WTC11 (cell line): ENCODE data around the gene SETD2. TPM values are rescaled to one million over a fixed set of nuclear protein-coding genes. Genes with fewer than 3 reads are reported as not detected.
"Not testable (repeated sequence)": the region's sequence is repeated elsewhere in the genome, so short reads cannot be mapped to it uniquely, and the experiment has no call there.

Experiments
- ATAC-seq: fragments of 200-7000 bp; cut with Tn5 transposase; 2 replicates; pipeline ENCODE4 v1.10.0; 2021; ENCODE audit warnings: mild to moderate bottlenecking, moderate library complexity
- CTCF ChIA-PET: fragments of 300-600 bp; sonication (Branson Sonifier 250); formaldehyde crosslinking; loops from one replicate; lab custom pipeline; 2021; ENCODE audit warnings: antibody characterized with exemption; lab: Charles Lee
- POLR2A ChIA-PET: fragments of 350-600 bp; sonication (Branson Sonifier 250); formaldehyde crosslinking; loops from one replicate; lab custom pipeline; 2021; ENCODE audit warnings: antibody characterized with exemption; lab: Charles Lee
- DNase-seq: peaks from one replicate; pipeline ENCODE4 v3.0.0; 2021; ENCODE audit warnings: low spot score
- H3K27ac Mint-ChIP-seq: 2 replicates; pipeline ENCODE4 v1.8.0; 2021; ENCODE audit warnings: mixed read lengths
- H3K27me3 Mint-ChIP-seq: 2 replicates; pipeline ENCODE4 v1.8.0; 2021; ENCODE audit warnings: low read depth, mild to moderate bottlenecking, moderate library complexity, mixed read lengths
- H3K36me3 Mint-ChIP-seq: 2 replicates; pipeline ENCODE4 v1.8.0; 2021; ENCODE audit warnings: mixed read lengths
- H3K4me1 Mint-ChIP-seq: 2 replicates; pipeline ENCODE4 v1.8.0; 2022; ENCODE audit warnings: mixed read lengths
- H3K4me3 Mint-ChIP-seq: 2 replicates; pipeline ENCODE4 v1.8.0; 2021; ENCODE audit warnings: mild to moderate bottlenecking, moderate library complexity, mixed read lengths
- H3K9me3 Mint-ChIP-seq: 2 replicates; pipeline ENCODE4 v1.8.0; 2021; ENCODE audit warnings: mixed read lengths
- ATF3 ChIP-seq: sonication (generic); formaldehyde crosslinking; conservative IDR thresholded peaks from 2 replicates; pipeline ENCODE4 v1.8.1; 2022; ENCODE audit warnings: mild to moderate bottlenecking, missing genetic modification reagents
- CREB1 ChIP-seq: sonication (generic); formaldehyde crosslinking; IDR thresholded peaks from 2 replicates; pipeline ENCODE4 v1.8.0; 2023; ENCODE audit warnings: mild to moderate bottlenecking, missing genetic modification reagents
- E2F4 ChIP-seq: sonication (generic); formaldehyde crosslinking; IDR thresholded peaks from 2 replicates; pipeline ENCODE4 v1.8.1; 2022; ENCODE audit warnings: low read depth, mild to moderate bottlenecking, moderate library complexity, missing genetic modification reagents, borderline replicate concordance
- ELF4 ChIP-seq: sonication (generic); formaldehyde crosslinking; IDR thresholded peaks from 2 replicates; pipeline ENCODE4 v1.8.1; 2022; ENCODE audit warnings: low read depth, mild to moderate bottlenecking, moderate library complexity, missing genetic modification reagents
- FOXP1 ChIP-seq: sonication (generic); formaldehyde crosslinking; IDR thresholded peaks from 2 replicates; pipeline ENCODE4 v1.8.0; 2022; ENCODE audit warnings: missing genetic modification reagents, mild to moderate bottlenecking, moderate library complexity, borderline replicate concordance
- IRF1 ChIP-seq: sonication (generic); formaldehyde crosslinking; IDR thresholded peaks from 2 replicates; pipeline ENCODE4 v1.8.0; 2023; ENCODE audit warnings: missing genetic modification reagents
- IRF2 ChIP-seq: sonication (generic); formaldehyde crosslinking; IDR thresholded peaks from 2 replicates; pipeline ENCODE4 v1.8.0; 2022; ENCODE audit warnings: low read depth, missing genetic modification reagents, borderline replicate concordance
- JUN ChIP-seq: sonication (generic); formaldehyde crosslinking; IDR thresholded peaks from 2 replicates; pipeline ENCODE4 v1.8.0; 2023; ENCODE audit warnings: mild to moderate bottlenecking, missing genetic modification reagents
- RELA ChIP-seq: sonication (generic); formaldehyde crosslinking; IDR thresholded peaks from 2 replicates; pipeline ENCODE4 v1.8.1; 2022; ENCODE audit warnings: missing genetic modification reagents, mild to moderate bottlenecking, borderline replicate concordance
- SMAD3 ChIP-seq: sonication (generic); formaldehyde crosslinking; IDR thresholded peaks from 2 replicates; pipeline ENCODE4 v1.8.0; 2022; ENCODE audit warnings: missing genetic modification reagents, mild to moderate bottlenecking, borderline replicate concordance
- STAT6 ChIP-seq: sonication (generic); formaldehyde crosslinking; conservative IDR thresholded peaks from 2 replicates; pipeline ENCODE4 v1.8.1; 2023; ENCODE audit warnings: mild to moderate bottlenecking, low read depth, missing genetic modification reagents, moderate library complexity
- TEAD1 ChIP-seq: sonication (generic); formaldehyde crosslinking; IDR thresholded peaks from 2 replicates; pipeline ENCODE4 v1.8.0; 2022; ENCODE audit warnings: mild to moderate bottlenecking, missing genetic modification reagents
- ZNF263 ChIP-seq: sonication (generic); formaldehyde crosslinking; IDR thresholded peaks from 2 replicates; pipeline ENCODE4 v1.8.1; 2022; ENCODE audit warnings: low read depth, mild to moderate bottlenecking, moderate library complexity, missing genetic modification reagents
- ZNF425 ChIP-seq: fragments of 250-450 bp; sonication (Bioruptor Pico); conservative IDR thresholded peaks from 2 replicates; pipeline ENCODE4 v1.9.0; 2021; ENCODE audit warnings: mild to moderate bottlenecking
- ZNF512 ChIP-seq: sonication (generic); formaldehyde crosslinking; IDR thresholded peaks from 2 replicates; pipeline ENCODE4 v1.8.1; 2022; ENCODE audit warnings: missing genetic modification reagents, borderline replicate concordance
- total RNA-seq: library from RNA; stranded (reverse); gene quantifications from 3 replicates; pipeline ENCODE4 v1.2.3, GENCODE V29; 2021

SETD2 gene
- total RNA-seq, 1 experiment from 2014 or later = 39.8 TPM

GRCh38 chr3:47140973-47141461 lies 22.9 kb downstream of the SETD2 start:
- not testable (repeated sequence) for DNase-seq, ATAC-seq, H3K27ac Mint-ChIP-seq, H3K27me3 Mint-ChIP-seq, H3K36me3 Mint-ChIP-seq, H3K9me3 Mint-ChIP-seq, H3K4me3 Mint-ChIP-seq
- ChIA-PET POLR2A (interaction anchor here (1.3 kb wide), 1 partner anchor 23 kb away, joined by 3 read pairs; the partner anchor contains the start of gene SETD2), CTCF (interaction anchor here (1.5 kb wide), 1 partner anchor 138 kb away, joined by 3 read pairs; no protein-coding TSS in a partner anchor)
- H3K4me1 Mint-ChIP-seq = peaks cover 21% of the 10 kb centered on the region

GRCh38 chr3:47140553-47140952 lies 23.4 kb downstream of the SETD2 start:
- ATAC-seq, H3K27me3 Mint-ChIP-seq, DNase-seq, H3K36me3 Mint-ChIP-seq, H3K9me3 Mint-ChIP-seq, H3K27ac Mint-ChIP-seq, H3K4me3 Mint-ChIP-seq: not testable (repeated sequence)
- POLR2A ChIA-PET = interaction anchor here (1.3 kb wide), 1 partner anchor 23 kb away, joined by 3 read pairs; the partner anchor contains the start of gene SETD2
- H3K4me1 Mint-ChIP-seq = peaks cover 25% of the 10 kb centered on the region
- CTCF ChIA-PET = interaction anchor here (1.5 kb wide), 1 partner anchor 138 kb away, joined by 3 read pairs; no protein-coding TSS in a partner anchor

GRCh38 chr3:47134311-47134710 lies 29.6 kb downstream of the SETD2 start:
- H3K9me3 Mint-ChIP-seq = no peaks in the 10 kb centered on the region
- no peaks in the 10 kb centered on the region for H3K36me3 Mint-ChIP-seq
- H3K4me3 Mint-ChIP-seq = no peak overlapping the region
- TF ChIP-seq ATF3 (CRISPR knock-in tag) (no peak), E2F4 (CRISPR knock-in tag) (no peak), STAT6 (CRISPR knock-in tag) (no peak), IRF1 (no peak), SMAD3 (CRISPR knock-in tag) (no peak), FOXP1 (CRISPR knock-in tag) (no peak), ZNF512 (CRISPR knock-in tag) (no peak), JUN (CRISPR knock-in tag) (no peak), IRF2 (CRISPR knock-in tag) (no peak), TEAD1 (CRISPR knock-in tag) (no peak), CREB1 (no peak), ELF4 (no peak), RELA (CRISPR knock-in tag) (no peak), ZNF425 (CRISPR knock-in tag) (no peak), ZNF263 (CRISPR knock-in tag) (no peak)
- H3K27ac Mint-ChIP-seq = peak overlapping the region; percentile 72
- ChIA-PET CTCF (interaction anchor here (0.6 to 1.2 kb wide), 3 partner anchors 64 to 85 kb away, joined by 3 read pairs; no protein-coding TSS in a partner anchor), POLR2A (no interaction called here)
- H3K4me1 Mint-ChIP-seq = peaks cover 34% of the 10 kb centered on the region
- DNase-seq (no peak), ATAC-seq (no peak)
- no peaks in the 10 kb centered on the region for H3K27me3 Mint-ChIP-seq
